Inferior parietal cortex (tissue), 1 donor: Measurements from ENCODE around the gene PARD3.

ENCODE experiments used
- DNase-seq: peaks from one replicate; pipeline ENCODE4 v3.0.0-alpha.2; 2016; ENCODE audit errors: extremely low spot score

PARD3 gene

DNA sequence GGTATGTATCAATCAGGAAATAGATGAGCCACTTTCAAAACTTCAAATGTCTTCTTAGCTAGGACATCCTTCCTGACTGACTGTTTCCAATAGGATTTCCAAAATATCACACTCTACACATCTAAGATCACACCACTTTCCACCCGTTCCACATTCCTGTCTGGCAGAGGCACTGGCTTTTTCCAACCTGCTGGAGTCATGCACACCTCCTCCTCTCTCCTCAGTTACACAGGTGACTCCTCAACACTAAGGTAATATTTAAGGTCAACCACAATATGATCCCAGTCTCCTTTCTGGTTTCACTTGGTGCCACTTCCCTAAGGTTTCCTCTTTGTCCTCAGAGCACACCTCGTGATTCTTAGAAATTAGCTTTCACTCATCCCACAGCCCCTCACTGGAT lies 196.5 kb downstream of the PARD3 start:
- no peak for DNase-seq

DNA sequence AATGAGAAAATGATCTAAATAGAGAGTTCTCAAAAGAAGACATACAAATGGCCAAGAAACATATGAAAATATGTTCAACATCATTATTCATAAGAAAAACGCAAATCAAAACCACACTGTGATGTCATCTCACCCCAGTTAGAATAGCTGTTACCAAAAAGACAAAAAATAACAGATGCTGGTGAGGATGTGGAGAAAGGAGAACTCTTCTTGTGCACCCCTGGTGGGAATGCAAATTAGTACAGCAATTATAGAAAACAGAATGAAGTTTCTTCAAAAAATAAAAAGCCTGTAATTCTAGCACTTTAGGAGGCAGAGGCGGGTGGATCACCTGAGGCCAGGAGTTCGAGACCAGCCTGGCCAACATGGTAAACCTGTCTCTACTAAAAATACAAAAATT lies 199.3 kb downstream of the PARD3 start:
- DNase-seq, result no peak

DNA sequence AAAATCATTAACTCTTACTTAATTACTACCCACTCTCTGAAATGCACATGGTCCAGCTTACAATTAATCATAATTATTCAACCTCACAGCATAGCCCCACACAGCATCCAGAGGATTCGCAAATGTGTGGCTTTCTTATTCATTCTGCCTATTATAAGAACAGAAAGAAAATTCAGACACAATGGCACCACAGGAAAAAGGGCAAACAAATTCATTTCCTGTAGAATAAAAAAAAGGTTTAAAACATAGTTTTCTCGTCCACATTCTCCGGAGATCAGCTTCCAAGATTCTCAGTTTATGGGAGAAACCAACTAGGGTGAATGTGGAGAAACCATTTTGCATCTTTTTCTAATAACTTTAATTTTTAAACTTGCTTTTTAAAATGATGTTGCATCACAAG lies 201.6 kb downstream of the PARD3 start:
- no peak for DNase-seq

DNA sequence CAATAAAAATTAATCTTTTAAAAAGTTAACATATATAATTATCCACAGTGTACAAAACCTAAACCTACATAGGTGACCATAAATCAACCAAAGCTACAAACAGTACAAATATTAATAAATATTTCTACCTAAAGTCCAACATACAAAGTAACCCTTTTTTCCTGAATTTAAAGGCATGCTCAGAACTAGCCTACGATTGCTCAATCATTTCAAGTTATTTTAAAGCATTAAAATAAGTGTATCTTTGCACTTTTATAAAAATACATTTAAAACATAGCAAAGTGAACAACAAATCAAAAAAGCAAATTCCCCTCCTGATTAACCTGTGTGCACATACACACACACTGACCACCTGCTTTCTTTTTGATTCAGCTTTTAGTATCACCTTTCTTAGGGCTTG lies 202.2 kb downstream of the PARD3 start:
- no peak for DNase-seq

DNA sequence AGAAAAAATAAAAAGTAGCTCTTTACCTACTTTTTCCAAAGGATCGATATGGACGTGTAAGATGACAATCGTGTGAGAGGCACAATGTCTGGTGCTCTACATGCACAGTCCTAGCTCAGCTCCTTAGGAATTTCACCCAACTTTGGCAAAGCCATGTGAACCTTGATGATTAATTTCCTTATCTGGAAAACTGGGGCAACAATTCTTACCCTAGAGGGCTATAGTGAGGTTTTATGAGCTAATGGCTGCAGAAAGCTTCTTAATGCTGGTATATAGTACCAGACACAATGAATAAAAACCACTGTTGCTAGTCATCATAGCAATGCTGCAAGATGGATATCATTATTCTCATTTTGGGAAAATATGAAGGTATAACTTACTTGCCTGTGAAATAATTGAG lies 202.7 kb downstream of the PARD3 start:
- DNase-seq, result no peak

DNA sequence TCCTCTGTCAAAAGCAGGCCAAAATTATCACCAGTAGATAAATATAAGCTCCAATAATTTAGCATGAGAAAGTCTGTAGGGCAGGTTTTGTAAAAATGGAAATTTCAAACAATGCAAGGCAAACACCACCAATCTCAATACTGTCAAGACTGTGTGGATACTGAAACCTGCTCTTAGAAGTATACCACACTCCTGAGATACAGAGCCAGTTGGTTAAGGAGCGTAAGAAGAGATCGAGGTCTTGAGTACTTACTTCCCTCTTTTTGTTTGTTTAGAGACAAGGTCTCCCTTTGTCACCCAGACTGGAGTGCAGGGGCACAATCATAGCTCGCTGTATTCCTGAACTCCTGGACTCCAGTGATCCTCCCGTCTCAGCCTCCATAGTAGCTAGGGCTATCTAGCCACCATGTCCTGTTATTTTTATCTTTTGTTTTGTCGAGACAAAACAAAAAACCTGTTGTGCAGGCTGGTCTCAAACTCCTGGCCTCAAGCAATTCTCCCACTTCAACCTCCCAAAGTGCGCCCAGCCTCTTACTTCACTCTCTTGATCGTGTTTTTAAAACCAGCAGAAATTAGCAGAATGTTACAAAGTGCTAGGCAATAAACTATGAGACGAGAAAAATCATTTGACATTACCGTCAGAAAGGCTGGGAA lies 205.7 kb downstream of the PARD3 start:
- DNase-seq, result no peak

DNA sequence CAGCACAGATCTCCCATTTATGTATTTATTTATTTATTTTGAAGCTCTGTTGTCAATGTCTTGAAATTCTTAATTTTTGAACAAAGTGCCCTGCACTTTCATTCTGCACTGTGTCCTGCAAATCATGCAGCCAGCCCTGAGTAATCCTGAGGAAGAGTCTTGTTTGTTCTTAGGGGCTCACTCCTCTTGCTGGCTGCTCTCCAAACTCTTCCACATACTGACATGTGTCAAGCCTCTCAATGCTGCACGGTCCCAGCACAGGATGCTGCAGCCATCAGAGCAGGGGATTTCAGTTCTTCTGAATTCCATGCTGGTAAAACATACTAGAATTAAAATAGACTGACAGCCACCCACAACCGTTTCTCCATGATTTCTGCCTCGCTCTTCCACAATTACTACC lies 207.2 kb downstream of the PARD3 start:
- no peak for DNase-seq

DNA sequence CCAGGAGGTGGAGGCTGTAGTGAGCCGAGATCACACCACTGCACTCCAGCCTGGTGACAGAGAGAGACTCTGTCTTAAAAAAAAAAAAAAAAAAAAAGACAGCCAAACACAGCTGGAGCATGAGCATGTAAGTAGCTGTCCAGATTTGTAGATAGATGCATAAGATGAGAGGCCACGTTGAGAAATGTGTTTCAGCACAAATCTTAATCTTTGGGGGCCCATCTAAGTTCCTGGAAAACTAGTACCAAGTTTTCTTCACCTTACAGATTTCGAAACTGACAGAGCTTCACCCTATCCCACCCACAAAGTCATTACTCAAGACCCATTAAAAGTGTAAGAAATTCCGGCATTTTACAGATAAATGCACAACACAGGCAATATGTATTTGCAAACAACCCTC lies 208.2 kb downstream of the PARD3 start:
- DNase-seq, result no peak

DNA sequence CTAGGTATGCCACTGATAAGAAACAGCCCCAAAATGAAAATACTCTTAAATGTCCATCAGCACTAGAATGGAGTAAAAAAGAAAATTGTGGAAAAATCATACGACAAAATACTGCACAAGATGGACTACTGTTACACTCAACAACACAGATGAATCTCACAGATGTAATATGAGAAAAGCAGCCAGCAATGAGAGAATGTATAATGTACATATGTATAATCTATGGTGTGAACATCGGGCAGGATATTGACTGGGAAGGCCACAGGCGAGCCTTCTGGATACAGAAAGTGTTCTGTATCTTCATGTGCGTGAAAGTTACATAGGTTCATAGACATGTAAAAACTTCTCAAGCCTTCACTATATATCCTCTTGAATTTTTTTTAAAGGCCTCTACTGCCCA lies 212.6 kb downstream of the PARD3 start:
- DNase-seq, result no peak

DNA sequence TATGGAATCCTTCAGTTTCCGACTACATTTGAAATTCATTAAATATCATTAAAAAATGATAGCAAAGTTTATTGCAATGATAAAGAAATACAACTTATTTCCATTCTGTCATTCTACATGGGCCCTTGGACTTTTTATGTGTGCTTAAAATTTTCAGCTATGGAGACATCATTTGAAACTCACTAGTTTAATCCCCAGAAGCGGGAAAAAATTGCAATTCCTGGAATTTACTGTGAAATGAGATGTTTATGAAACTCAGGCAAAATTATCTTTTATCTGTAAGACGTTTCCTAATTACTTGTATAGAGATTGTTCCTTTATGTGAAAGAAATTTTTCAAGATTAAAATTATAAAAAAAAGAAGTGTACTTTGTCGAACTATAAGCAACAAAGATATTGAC lies 213.4 kb downstream of the PARD3 start:
- no peak for DNase-seq

DNA sequence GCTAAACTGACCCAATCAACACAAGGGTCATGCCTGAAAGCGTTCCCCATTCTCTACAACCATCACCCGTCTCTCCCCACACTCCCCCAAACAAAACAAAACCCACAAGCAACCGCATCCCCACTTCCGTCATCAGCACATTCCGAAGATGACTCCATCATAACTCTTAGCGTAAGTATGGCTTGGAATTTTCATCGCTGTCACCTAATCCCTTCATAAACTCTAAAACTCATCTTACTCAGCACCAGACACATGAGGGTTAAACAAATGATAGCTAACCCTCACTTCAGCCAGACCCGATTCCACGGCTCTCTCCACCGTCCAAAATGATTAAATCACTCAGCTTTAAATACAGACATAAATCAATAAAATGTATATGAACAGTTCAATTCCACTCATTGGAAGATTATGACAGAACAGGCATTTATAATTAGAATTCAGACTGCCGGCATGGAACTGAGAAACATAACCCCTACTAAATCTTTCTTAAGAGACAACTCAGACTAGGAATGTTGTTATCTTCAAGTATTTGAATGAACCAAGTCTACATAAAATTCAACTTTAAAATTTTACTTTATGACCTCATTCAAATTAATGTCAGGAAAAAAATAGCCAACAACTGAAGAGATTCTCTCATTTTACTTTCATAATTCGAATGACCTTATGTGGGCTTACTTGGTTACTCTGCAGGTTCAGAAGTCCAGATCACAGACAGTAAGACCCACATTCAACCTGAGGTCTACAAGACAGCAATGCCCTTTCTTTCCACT lies 215.9 kb downstream of the PARD3 start:
- no peak for DNase-seq

DNA sequence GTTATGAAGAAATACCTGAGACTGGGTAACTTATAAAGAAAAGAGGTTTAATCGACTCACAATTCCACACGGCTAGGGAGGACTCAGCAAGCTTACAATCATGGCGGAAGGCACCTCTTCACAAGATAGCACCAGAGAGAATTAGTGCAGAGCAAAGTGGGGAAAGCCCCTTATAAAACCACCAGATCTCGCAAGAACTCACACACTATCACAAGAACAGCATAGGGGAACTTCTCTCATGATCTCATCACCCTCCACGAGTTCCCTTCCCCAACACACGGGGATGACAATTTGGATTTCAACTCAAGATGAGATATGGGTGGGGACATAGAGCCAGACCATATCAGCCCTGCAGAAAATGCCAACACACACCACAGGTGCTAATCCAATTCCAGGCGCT lies 218.7 kb downstream of the PARD3 start:
- no peak for DNase-seq

DNA sequence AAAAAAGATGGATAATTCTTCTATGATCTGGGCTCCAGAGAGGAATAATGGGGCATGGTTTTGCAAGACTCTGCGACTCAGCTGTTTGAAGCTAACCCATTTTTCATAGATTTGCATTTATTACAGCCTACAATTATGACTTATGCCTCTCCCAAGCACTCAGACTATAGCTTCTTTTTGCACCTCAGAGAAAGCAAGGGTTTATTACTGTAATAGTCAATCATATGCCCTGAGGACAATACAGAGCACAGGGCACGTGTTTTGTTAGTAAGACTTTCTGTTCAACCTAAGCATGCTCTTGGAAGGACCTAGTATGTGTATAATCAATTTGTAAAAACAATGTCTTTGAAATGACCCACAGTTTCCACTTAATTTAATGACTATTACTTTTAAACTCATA lies 221.2 kb downstream of the PARD3 start:
- no peak for DNase-seq

DNA sequence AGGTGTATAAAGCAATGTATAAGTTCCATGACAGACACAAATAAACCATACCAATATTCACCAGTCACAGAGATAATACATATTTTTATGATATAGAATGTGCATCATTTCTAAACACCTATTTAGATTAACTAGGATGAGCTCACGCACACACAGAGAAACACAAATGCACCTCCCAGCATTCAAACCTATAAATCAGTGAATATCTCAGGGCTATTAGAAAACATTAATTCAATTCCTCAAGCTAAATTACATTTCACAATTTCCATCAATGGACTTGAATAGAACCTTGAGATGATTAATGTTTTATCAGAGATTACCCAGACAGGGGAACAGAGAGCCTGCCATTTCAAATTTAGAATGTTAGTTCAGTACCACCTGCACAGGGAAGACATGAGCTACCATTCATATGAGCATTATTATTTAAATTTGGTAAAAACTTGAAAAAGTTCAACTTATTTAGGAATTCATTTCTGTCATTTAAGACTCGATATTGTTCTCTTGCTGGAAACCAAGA lies 221.7 kb downstream of the PARD3 start:
- DNase-seq, result no peak

DNA sequence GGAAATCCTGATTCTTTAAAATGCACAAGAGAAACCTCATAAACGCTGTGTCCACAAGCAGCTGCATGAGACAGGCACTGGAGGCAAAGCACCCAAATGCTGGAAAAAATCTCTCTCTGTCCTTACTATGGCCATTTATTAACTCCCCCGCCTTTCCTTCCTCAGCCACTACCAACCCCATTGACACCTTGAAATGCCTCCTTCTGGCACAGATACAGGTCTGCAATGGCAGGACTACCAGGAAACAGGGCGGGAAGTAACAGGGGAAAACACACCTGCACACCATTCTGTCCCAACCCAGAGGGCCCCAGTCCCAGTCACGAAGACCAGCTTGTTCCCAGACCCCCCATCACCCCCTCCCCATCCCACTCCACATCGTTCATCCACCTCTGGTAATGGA lies 224.3 kb downstream of the PARD3 start:
- DNase-seq, result no peak

DNA sequence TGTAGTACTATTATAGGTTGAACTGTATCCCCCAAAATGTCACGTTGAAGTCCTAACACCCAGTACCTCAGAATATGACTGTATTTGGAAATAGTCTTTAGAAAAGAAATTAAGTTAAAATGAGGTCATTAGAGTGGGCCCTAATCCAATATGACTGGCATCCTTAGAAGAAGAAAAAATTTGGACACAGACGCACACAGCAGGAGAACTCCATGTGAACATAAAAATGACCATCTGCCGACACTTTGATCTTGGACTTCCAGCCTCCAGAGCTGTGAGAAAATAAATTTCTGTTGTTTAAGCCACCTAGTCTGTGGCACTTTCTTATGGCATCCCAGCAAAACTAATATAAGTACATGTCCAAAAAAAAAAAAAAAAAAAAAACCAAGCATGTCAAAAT lies 225.8 kb downstream of the PARD3 start:
- DNase-seq, result no peak

DNA sequence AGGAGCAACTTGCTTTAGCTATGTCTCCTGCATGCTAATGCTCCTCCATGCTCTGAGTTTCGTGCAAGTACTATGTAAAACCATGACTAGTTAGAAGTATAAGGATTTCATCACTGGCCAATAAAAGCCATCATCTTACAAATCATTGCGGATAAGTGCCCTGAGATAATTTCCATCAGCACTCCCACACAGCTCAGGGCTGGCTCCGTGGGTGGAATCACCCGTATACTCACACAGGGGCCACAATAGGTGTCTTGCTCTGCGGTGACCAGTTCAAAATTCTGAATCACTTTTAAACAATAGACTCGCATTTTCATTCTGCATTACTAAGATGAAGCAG lies 227.4 kb downstream of the PARD3 start:
- no peak for DNase-seq

DNA sequence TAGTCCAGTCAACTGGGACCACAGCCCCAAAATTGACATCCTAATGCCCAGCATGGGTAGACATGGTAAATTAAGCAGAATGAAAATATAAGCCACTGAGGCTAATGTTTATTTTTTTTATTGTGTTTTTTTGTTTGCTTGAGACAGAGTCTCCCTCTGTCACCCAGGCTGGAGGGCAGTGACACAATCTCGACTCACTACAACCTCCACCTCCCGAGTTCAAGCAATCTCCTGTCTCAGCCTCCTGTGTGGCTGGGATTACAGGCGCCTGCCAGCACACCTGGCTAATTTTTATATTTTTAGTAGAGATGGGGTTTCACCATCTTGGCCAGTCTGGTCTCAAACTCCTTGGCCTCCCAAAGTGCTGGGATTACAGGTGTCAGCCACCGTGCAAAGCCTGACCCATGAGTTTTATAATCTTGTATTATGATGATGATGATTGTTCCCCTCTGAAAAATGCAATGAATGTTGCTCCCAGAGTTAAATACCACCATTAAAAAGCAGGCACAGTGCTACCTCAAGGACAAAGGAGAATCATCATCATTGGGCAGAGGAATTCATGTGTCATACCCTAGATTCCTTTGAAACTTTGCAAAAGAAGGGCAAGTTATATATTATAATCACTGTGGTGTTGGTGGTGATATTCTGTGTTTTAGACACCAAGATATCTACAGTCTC lies 228.0 kb downstream of the PARD3 start:
- no peak for DNase-seq

DNA sequence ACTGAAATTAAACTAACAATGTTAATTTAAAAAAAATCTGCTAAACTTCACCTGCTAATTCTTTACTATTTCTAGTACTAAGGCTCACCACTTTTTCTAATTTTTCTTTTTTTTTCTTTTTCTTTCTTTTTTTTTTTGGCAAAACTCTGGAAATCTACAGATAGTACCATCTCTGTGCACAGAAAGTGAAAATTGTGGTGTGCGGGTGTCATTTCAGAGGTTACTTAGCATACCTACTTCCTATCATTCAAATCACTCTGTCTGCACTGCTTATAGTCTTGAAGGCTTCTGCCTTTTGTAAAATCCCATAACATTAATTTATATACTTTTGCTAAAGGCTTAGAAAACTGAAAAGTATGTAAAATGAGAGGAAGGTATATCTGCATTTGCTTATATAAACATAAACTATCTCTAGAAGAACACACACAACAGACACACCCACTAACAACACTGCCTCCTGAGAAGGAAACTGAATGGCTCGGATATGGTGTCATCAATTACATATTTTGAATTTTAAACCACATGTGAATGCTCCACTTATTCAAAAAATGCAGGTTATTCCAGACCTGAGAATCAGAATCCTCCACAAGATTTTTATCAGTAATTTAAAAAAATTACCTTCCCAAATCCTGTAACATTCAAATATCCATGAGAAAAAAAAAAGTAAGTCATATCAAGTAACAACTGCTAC lies 229.5 kb downstream of the PARD3 start:
- no peak for DNase-seq

DNA sequence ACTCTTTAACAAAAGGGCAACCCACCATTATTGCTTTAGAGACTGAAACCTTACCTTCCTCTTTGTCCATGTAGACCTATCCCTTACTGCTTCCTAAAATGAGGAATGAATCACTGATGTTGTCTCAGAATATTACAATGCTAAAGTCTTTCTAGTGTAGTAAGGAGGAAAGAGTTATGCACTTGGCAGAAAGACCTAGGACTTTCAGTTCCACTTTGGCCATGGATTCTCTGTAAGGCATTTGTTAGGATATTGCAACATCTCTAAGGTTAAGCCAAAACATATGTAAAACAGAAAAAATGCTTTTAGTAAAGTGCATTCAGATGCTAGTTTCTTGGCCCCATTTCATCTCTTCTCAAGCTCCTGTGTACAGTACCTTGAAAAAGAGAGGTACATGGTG lies 230.9 kb downstream of the PARD3 start:
- DNase-seq, result no peak

DNA sequence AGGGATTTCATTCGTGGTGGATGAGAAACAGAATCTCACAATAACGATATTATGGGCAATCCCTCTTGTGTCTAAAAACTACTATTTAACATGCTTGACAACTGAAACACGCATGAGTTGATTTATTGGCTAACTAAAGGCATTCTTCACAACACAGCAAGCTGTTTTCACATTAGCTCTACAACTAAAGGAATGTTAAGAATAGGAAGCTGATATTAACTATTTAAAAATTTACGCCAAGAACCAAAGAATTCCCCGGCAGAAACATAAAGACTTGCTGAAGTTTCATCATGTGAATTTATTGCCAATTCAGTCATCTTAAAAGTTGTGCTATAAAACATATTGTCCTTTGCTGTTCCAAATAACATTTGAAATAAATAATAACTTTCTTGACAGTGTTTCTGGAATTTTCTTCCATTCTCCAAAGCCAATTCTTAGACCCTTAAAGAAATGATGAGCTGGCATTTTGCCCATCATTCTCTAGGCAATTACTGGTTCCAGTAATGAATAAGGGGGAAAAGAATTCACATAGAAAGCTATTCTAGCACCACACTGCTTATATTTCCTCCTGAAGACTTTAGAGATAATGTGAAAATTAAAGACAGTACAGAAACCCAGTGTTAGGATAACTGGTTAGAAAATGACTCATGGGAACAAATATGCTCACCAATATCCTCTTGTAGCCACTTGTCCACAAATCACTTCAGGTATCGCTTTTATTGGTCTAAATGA lies 233.1 kb downstream of the PARD3 start:
- DNase-seq, result no peak

DNA sequence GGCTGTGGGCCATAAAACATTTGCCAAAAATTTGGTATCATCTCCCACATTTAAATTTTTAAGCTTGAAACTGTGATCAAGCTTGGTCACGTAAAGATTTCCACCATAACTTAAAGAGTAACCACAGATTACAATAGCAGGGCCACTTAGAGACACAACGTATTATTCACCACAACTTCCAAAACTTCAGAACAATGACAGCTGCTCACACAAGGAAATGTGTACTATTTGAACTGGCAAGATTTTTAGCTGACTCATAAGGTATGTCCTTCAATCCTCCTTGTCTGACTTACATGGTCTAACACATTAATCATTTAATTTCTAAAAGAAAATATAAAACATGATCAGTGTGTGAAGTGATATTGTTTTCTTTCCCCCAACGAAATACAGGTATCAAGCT lies 234.5 kb downstream of the PARD3 start:
- DNase-seq, result no peak
